NB4 (cell line): Measurements from ENCODE around the gene CYP26B1.

Source experiments
- TF ChIP-seq, protein P1 (sequence below): IDR thresholded peaks from one replicate; pipeline ENCODE4 v1.5.1; 2012; ENCODE audit warnings: low read depth, low read length
- TF ChIP-seq, protein P2 (sequence below): IDR thresholded peaks from 2 replicates; pipeline ENCODE4 v1.6.1; 2011; ENCODE audit warnings: low read depth, low read length

DNA sequence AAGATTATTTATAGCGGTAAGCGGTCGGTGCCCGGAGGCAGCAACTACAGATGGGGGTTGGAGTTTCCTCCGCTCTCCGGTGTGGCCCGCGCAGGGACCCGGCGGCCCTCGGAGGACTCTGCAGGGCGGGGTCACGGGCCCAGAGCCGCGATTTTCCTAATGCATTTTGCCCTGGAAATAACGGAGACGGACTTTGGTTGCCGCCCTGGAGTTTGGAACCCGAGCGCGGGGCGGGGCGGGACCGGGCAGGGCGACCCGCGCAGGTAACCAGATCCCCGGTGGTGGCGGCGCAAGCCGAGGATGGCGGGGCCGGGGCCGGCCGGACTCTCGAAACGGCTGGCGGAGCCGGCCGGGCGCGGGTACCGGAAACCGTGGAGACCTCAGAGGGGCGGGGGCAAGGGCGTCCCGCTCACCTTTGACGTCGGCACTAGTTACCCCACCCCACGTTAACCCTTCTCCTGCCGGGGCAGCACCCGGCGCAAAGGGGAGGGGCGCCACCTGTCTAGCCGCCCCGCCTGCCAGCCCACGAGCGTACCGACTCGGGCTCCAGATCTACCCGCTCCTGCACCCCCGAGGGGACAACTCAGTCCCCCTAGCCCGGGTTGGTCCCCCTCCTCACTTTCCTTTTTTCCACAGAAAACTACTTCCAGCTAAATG, 2.9 kb downstream of the CYP26B1 start:
- TF ChIP-seq, protein P1, sequence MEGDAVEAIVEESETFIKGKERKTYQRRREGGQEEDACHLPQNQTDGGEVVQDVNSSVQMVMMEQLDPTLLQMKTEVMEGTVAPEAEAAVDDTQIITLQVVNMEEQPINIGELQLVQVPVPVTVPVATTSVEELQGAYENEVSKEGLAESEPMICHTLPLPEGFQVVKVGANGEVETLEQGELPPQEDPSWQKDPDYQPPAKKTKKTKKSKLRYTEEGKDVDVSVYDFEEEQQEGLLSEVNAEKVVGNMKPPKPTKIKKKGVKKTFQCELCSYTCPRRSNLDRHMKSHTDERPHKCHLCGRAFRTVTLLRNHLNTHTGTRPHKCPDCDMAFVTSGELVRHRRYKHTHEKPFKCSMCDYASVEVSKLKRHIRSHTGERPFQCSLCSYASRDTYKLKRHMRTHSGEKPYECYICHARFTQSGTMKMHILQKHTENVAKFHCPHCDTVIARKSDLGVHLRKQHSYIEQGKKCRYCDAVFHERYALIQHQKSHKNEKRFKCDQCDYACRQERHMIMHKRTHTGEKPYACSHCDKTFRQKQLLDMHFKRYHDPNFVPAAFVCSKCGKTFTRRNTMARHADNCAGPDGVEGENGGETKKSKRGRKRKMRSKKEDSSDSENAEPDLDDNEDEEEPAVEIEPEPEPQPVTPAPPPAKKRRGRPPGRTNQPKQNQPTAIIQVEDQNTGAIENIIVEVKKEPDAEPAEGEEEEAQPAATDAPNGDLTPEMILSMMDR, result no peak
- TF ChIP-seq, protein P2, sequence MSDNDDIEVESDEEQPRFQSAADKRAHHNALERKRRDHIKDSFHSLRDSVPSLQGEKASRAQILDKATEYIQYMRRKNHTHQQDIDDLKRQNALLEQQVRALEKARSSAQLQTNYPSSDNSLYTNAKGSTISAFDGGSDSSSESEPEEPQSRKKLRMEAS, result no peak
